SK-N-SH treated with all-trans-retinoic acid at 6 μM for 48 hours (cell line): ENCODE measurements around the gene DNAH9.

Experiments used
- ESRRG ChIP-seq: fragments of 250-450 bp; sonication (Bioruptor Pico); IDR thresholded peaks from 2 replicates; pipeline ENCODE4 v1.6.1; 2021; ENCODE audit warnings: mild to moderate bottlenecking
- ZFP3 ChIP-seq: fragments of 250-450 bp; sonication (Bioruptor Pico); IDR thresholded peaks from 2 replicates; pipeline ENCODE4 v1.5.0; 2020; ENCODE audit warnings: mild to moderate bottlenecking, moderate library complexity
- ZFP30 ChIP-seq: fragments of 450-650 bp; formaldehyde crosslinking; IDR thresholded peaks from 2 replicates; pipeline ENCODE4 v1.5.0; 2022; ENCODE audit warnings: mild to moderate bottlenecking, moderate library complexity

- TF ChIP-seq ZFP3, result no peak
- no peak for TF ChIP-seq ZFP30
- no peak for TF ChIP-seq ESRRG (CRISPR knock-in tag)
These were observed 45.6 kb downstream of the DNAH9 start for GRCh38 chr17:11643851-11644250.
